H1 (cell line): ENCODE measurements around the gene RGS9. TPM values are rescaled to one million over a fixed set of nuclear protein-coding genes. Genes with fewer than 3 reads are reported as not detected.
A peak's percentile ranks its signal among the peaks of the same experiment; 100 is the strongest.

Source experiments
- CTCF ChIA-PET: fragments of 300-600 bp; sonication (Branson Sonifier 250); formaldehyde crosslinking; loops from one replicate; lab custom pipeline; 2021; ENCODE audit not compliant: partially characterized antibody; lab: Charles Lee
- POLR2A ChIA-PET: fragments of 300-600 bp; sonication (Branson Sonifier 250); formaldehyde crosslinking; loops from one replicate; lab custom pipeline; 2021; ENCODE audit warnings: inconsistent platforms; ENCODE audit not compliant: partially characterized antibody; lab: Charles Lee
- DNase-seq, 2 experiments: peaks; one replicate each; pipeline versions ENCODE4 v3.0.0 to v3.0.0-alpha.2; 2010 to 2022; ENCODE audit warnings: low spot score in 2 of 2, low read depth in 1 of 2, mixed read lengths in 1 of 2
- FAIRE-seq: peaks from 2 replicates; lab custom pipeline; 2011; peaks lifted over from hg19 to GRCh38; lab: Jason Lieb, UNC
- H2AFZ ChIP-seq: 2 replicates; pipeline ENCODE4 v1.8.1; 2012; ENCODE audit warnings: low read length, inconsistent platforms
- H2AK5ac ChIP-seq: 2 replicates; pipeline ENCODE4 v1.6.1; 2013; ENCODE audit warnings: low read depth, low read length
- H2BK120ac ChIP-seq: replicated peaks from 2 replicates; pipeline ENCODE3; 2013; ENCODE audit warnings: low read depth, low read length, inconsistent platforms
- H2BK12ac ChIP-seq: 2 replicates; pipeline ENCODE4 v1.6.1; 2013; ENCODE audit warnings: low read depth, low read length
- H2BK15ac ChIP-seq: 2 replicates; pipeline ENCODE4 v1.6.1; 2013; ENCODE audit warnings: low read length
- H2BK20ac ChIP-seq: 2 replicates; pipeline ENCODE4 v1.6.1; 2013; ENCODE audit warnings: low read length
- H2BK5ac ChIP-seq: 2 replicates; pipeline ENCODE4 v1.6.1; 2013; ENCODE audit warnings: low read depth, low read length
- H3K14ac ChIP-seq: 2 replicates; pipeline ENCODE4 v1.6.1; 2013; ENCODE audit warnings: inconsistent platforms; ENCODE audit not compliant: insufficient read length
- H3K18ac ChIP-seq: 2 replicates; pipeline ENCODE4 v1.6.1; 2013; ENCODE audit warnings: low read length; ENCODE audit errors: extremely low read depth
- H3K23ac ChIP-seq: 2 replicates; pipeline ENCODE4 v1.6.1; 2013; ENCODE audit warnings: inconsistent platforms; ENCODE audit not compliant: insufficient read length
- H3K23me2 ChIP-seq: 2 replicates; pipeline ENCODE4 v1.6.1; 2013; ENCODE audit warnings: low read depth, low read length
- H3K27ac ChIP-seq: 2 replicates; pipeline ENCODE4 v1.6.1; 2011; ENCODE audit warnings: low read depth, low read length, inconsistent platforms
- H3K27me3 ChIP-seq, 4 experiments: replicated peaks in 1 of 4; 1 replicate in 1 of 4; 2 replicates in 3 of 4; pipeline versions ENCODE4 v1.6.1 to v1.8.1; 2011 to 2013; ENCODE audit warnings: low read length in 3 of 4, mild to moderate bottlenecking in 3 of 4, inconsistent platforms in 2 of 4, mixed read lengths in 2 of 4, moderate library complexity in 1 of 4; ENCODE audit not compliant: control insufficient read depth in 3 of 4, insufficient read depth in 3 of 4; ENCODE audit errors: extremely low read depth in 1 of 4
- H3K36me3 ChIP-seq, 4 experiments: 2 replicates each; pipeline versions ENCODE4 v1.6.1 to v1.8.1; 2011 to 2013; ENCODE audit warnings: mild to moderate bottlenecking in 4 of 4, low read length in 3 of 4, moderate library complexity in 2 of 4, control low read depth in 1 of 4, inconsistent platforms in 1 of 4; ENCODE audit not compliant: insufficient read depth in 4 of 4, control insufficient read depth in 2 of 4
- H3K4ac ChIP-seq: replicated peaks from 2 replicates; pipeline ENCODE3; 2013; ENCODE audit warnings: low read length, low read depth, mixed read lengths, inconsistent platforms; ENCODE audit not compliant: insufficient read length
- H3K4me1 ChIP-seq, 4 experiments: replicated peaks in 1 of 4; 1 replicate in 1 of 4; 2 replicates in 3 of 4; pipeline versions ENCODE4 v1.6.1 to v1.8.1; 2011 to 2013; ENCODE audit warnings: low read length in 3 of 4, inconsistent platforms in 2 of 4, mixed read lengths in 1 of 4; ENCODE audit not compliant: insufficient read depth in 4 of 4, control insufficient read depth in 3 of 4
- H3K4me2 ChIP-seq, 2 experiments: 2 replicates each; pipeline versions ENCODE4 v1.6.1 to v1.8.1; 2011 to 2013; ENCODE audit warnings: low read depth in 2 of 2, low read length in 2 of 2, control low read depth in 1 of 2, inconsistent platforms in 1 of 2, mild to moderate bottlenecking in 1 of 2; ENCODE audit not compliant: insufficient read depth in 1 of 2
- H3K4me3 ChIP-seq, 4 experiments: fragments of 200-600, 300-600 bp in 1 of 4; sonication (generic), shearing (Covaris generic), sonication (Bioruptor Twin) in 1 of 4; 2 replicates each; pipeline versions ENCODE4 v1.5.1 to v1.8.1; 2011 to 2016; ENCODE audit warnings: low read length in 4 of 4, low read depth in 3 of 4, control low read depth in 2 of 4, inconsistent platforms in 2 of 4, mild to moderate bottlenecking in 2 of 4, mixed read lengths in 1 of 4, moderate library complexity in 1 of 4; ENCODE audit not compliant: insufficient read depth in 2 of 4; ENCODE audit errors: extremely low read depth in 1 of 4
- H3K56ac ChIP-seq: replicated peaks from 2 replicates; pipeline ENCODE3; 2013; ENCODE audit warnings: low read depth, mild to moderate bottlenecking, mixed read lengths, low read length, inconsistent platforms; ENCODE audit not compliant: insufficient read length
- H3K79me1 ChIP-seq: 2 replicates; pipeline ENCODE4 v1.6.1; 2013; ENCODE audit warnings: low read depth, low read length, control low read depth
- H3K79me2 ChIP-seq, 2 experiments: 2 replicates each; pipeline versions ENCODE4 v1.6.1 to v1.8.1; 2012 to 2013; ENCODE audit warnings: low read length in 2 of 2, mild to moderate bottlenecking in 2 of 2, inconsistent platforms in 1 of 2; ENCODE audit not compliant: insufficient read depth in 2 of 2, control insufficient read depth in 1 of 2
- H3K9ac ChIP-seq, 4 experiments: replicated peaks in 1 of 4; 1 replicate in 1 of 4; 2 replicates in 3 of 4; pipeline versions ENCODE4 v1.6.1 to v1.8.1; 2011 to 2013; ENCODE audit warnings: low read depth in 3 of 4, low read length in 3 of 4, control low read depth in 2 of 4, mild to moderate bottlenecking in 2 of 4, moderate library complexity in 2 of 4, inconsistent platforms in 1 of 4; ENCODE audit errors: extremely low read depth in 1 of 4
- H3K9me3 ChIP-seq, 2 experiments: 2 replicates each; pipeline versions ENCODE4 v1.6.1 to v1.8.1; 2012 to 2013; ENCODE audit warnings: mild to moderate bottlenecking in 2 of 2, moderate library complexity in 2 of 2, control low read depth in 1 of 2, inconsistent platforms in 1 of 2, low read depth in 1 of 2, low read length in 1 of 2, mixed read lengths in 1 of 2; ENCODE audit not compliant: insufficient read depth in 2 of 2
- H4K20me1 ChIP-seq, 2 experiments: replicated peaks in 1 of 2; 2 replicates each; pipeline versions ENCODE3 to v1.8.1; 2011 to 2013; ENCODE audit warnings: inconsistent platforms in 2 of 2, low read length in 2 of 2, mild to moderate bottlenecking in 1 of 2; ENCODE audit not compliant: insufficient read depth in 2 of 2, control insufficient read depth in 1 of 2
- H4K5ac ChIP-seq: 2 replicates; pipeline ENCODE4 v1.6.1; 2013; ENCODE audit warnings: low read length, low read depth, mixed read lengths, inconsistent platforms; ENCODE audit not compliant: insufficient read length
- H4K8ac ChIP-seq: 2 replicates; pipeline ENCODE4 v1.8.0; 2013; ENCODE audit warnings: mild to moderate bottlenecking, moderate library complexity, low read length, inconsistent platforms; ENCODE audit not compliant: insufficient read depth; ENCODE audit errors: extremely low read depth
- H4K91ac ChIP-seq: replicated peaks from 2 replicates; pipeline ENCODE3; 2013; ENCODE audit warnings: low read length, mixed read lengths, inconsistent platforms; ENCODE audit not compliant: insufficient read length
- ATF3 ChIP-seq: IDR thresholded peaks from 2 replicates; pipeline ENCODE4 v1.6.1; 2011; ENCODE audit warnings: low read depth, mild to moderate bottlenecking, low read length; ENCODE audit not compliant: insufficient read depth
- CHD1 ChIP-seq: IDR thresholded peaks from 2 replicates; pipeline ENCODE4 v1.6.1; 2012; ENCODE audit warnings: low read depth, low read length, improper control_type of control experiment
- CHD2 ChIP-seq: IDR thresholded peaks from 2 replicates; pipeline ENCODE4 v1.6.1; 2012; ENCODE audit warnings: low read length, improper control_type of control experiment
- E2F6 ChIP-seq: IDR thresholded peaks from 2 replicates; pipeline ENCODE4 v1.6.1; 2012; ENCODE audit warnings: inconsistent platforms
- GABPA ChIP-seq: IDR thresholded peaks from 2 replicates; pipeline ENCODE4 v1.6.1; 2011; ENCODE audit warnings: mild to moderate bottlenecking, low read length, moderate library complexity, borderline replicate concordance; ENCODE audit not compliant: insufficient read depth
- KDM1A ChIP-seq: fragments of 200-600, 300-600 bp; sonication (generic); IDR thresholded peaks from 2 replicates; pipeline ENCODE4 v1.7.1; 2016; ENCODE audit warnings: mild to moderate bottlenecking, low read length, borderline replicate concordance
- RXRA ChIP-seq: IDR thresholded peaks from 2 replicates; pipeline ENCODE4 v1.6.1; 2011; ENCODE audit warnings: low read depth, mild to moderate bottlenecking, low read length, moderate library complexity; ENCODE audit not compliant: insufficient read depth
- SIN3A ChIP-seq, 2 experiments: IDR thresholded peaks in 1 of 2; conservative IDR thresholded peaks in 1 of 2; 2 replicates each; pipeline ENCODE4 v1.6.1; 2011 to 2012; ENCODE audit warnings: low read length in 2 of 2, improper control_type of control experiment in 1 of 2, low read depth in 1 of 2, mild to moderate bottlenecking in 1 of 2
- SIRT6 ChIP-seq: IDR thresholded peaks from one replicate; pipeline ENCODE4 v1.7.1; 2012; ENCODE audit warnings: low read length, inconsistent platforms
- SP2 ChIP-seq: IDR thresholded peaks from 2 replicates; pipeline ENCODE4 v1.6.1; 2012; ENCODE audit warnings: mild to moderate bottlenecking, low read length, inconsistent platforms
- SUZ12 ChIP-seq: fragments of 200-600 bp; sonication (generic); IDR thresholded peaks from 2 replicates; pipeline ENCODE4 v1.6.1; 2012; ENCODE audit warnings: mild to moderate bottlenecking, inconsistent platforms, low read length, moderate library complexity, mixed read lengths
- TEAD4 ChIP-seq: IDR thresholded peaks from 2 replicates; pipeline ENCODE4 v1.6.1; 2012; ENCODE audit warnings: low read depth, low read length, inconsistent platforms, mixed read lengths
- WGBS, 2 experiments: shearing (Covaris generic) in 1 of 2; methylation state at CpG; one replicate each; pipeline versions ENCODE4 v1.1.6 to v1.1.7; 2013 to 2015; ENCODE audit warnings: low lambda C conversion rate in 2 of 2, mixed read lengths in 2 of 2, inconsistent platforms in 1 of 2, low coverage in 1 of 2, missing lambda C conversion rate in 1 of 2; ENCODE audit not compliant: insufficient replicate concordance in 2 of 2, insufficient coverage in 1 of 2, insufficient read length in 1 of 2; ENCODE audit errors: extremely low coverage in 1 of 2, missing lambda C conversion rate in 1 of 2; 5-methylcytosine and 5-hydroxymethylcytosine counted together
- polyA plus RNA-seq, 7 experiments: library from polyadenylated mRNA; depleted of rRNA in 3 of 7; stranded (reverse) in 5 of 7; unstranded in 2 of 7; fragments of >200 nt in 5 of 7; fragments of 200-250 nt in 2 of 7; gene quantifications; 1 replicate in 5 of 7; 2 replicates in 1 of 7; 4 replicates in 1 of 7; pipeline versions ENCODE4 v1.2.1 to v1.2.3, GENCODE V29; 2011 to 2013; ENCODE audit warnings: missing spikeins in 2 of 7, mixed read lengths in 2 of 7
- total RNA-seq: library from RNA; stranded (reverse); fragmentation: NEBNext Ultra II Directional; extraction: Animal tissue kit (Norgen Biotek cat#: 25700); gene quantifications from 2 replicates; pipeline ENCODE4 v1.2.1, GENCODE V29; 2021

Gene RGS9
- total and polyA plus RNA-seq, 2 of the 8 experiments (the other 6 are each of a cell fraction or from before 2014, with no cell fraction given): 8.9 to 20.5 TPM

GRCh38 chr17:65231662-65232335 is 94.6 kb downstream of the RGS9 start:
- Histone ChIP-seq H3K4ac (no peak overlapping the region), H3K79me1 (no peaks in the 10 kb centered on the region), H3K18ac (no peak overlapping the region), H4K91ac (no peak overlapping the region), H2BK15ac (no peak overlapping the region), H3K14ac (no peak overlapping the region), H3K4me3 (no peak overlapping the region), H3K27ac (no peak overlapping the region), H3K4me2 (no peak overlapping the region), H2BK5ac (no peak overlapping the region), H2AFZ (peak overlapping the region; percentile 35; the same call in 1 of the 2 replicates), H3K56ac (no peak overlapping the region), H3K4me1 (no peaks in the 10 kb centered on the region), H3K9ac (no peak overlapping the region), H4K5ac (no peak overlapping the region), H3K23ac (no peak overlapping the region), H3K23me2 (0 out of 2 replicates have a peak, but pooled peaks cover 2% of the 10 kb centered on the region), H3K27me3 (no peaks in the 10 kb centered on the region), H2BK20ac (no peak overlapping the region), H3K36me3 (no peaks in the 10 kb centered on the region), H3K79me2 (no peaks in the 10 kb centered on the region), H2BK12ac (no peak overlapping the region), H3K9me3 (no peaks in the 10 kb centered on the region), H2BK120ac (no peak overlapping the region), H4K8ac (peak overlapping the region; percentile 23), H2AK5ac (no peak overlapping the region), H4K20me1 (no peaks in the 10 kb centered on the region)
- DNase-seq (peak; percentile 70 to 77), FAIRE-seq (no peak)
- ChIA-PET CTCF (interaction anchor here (0.6 to 3.4 kb wide), 55 partner anchors 8 to 952 kb away, joined by 3 to 37 read pairs (median 4); no protein-coding TSS in a partner anchor), POLR2A (no interaction called here)
- WGBS, 2 experiments: 61% methylated on average over 8 of the region's 8 CpGs; no CpG with 5 or more reads in 1 of the 2 experiments
- TF ChIP-seq E2F6 (no peak), SIRT6 (no peak), RXRA (no peak), SP2 (no peak), CHD1 (no peak), SIN3A (conservative IDR thresholded peaks at IDR 0.05 in 1 of 2, IDR thresholded peaks at IDR 0.05 in 1 of 2; ENCODE audit: low read depth in 1 of 2, low read length in 2 of 2) (0 out of 4 replicates have a peak, but pooled peaks of 1 of the 2 experiments have one; percentile 36), KDM1A (no peak), SUZ12 (no peak), GABPA (no peak), ATF3 (no peak), CHD2 (no peak), TEAD4 (no peak)
